Muscle of back (tissue), 11 donors: ENCODE measurements around the gene PPFIA4. TPM values are rescaled to one million over a fixed set of nuclear protein-coding genes. Genes with fewer than 3 reads are reported as not detected.
"Not testable (repeated sequence)": the region's sequence is repeated elsewhere in the genome, so short reads cannot be mapped to it uniquely, and the experiment has no call there.

Source experiments
- DNase-seq, 3 donors: peaks; one replicate each; pipeline versions ENCODE4 v3.0.0 to v3.0.0-alpha.2; 2013
- polyA plus RNA-seq, 10 donors: library from polyadenylated mRNA; unstranded; fragments of 120-200 nt; gene quantifications; one replicate each; pipeline ENCODE4 v1.2.1, GENCODE V29; 2013; ENCODE audit not compliant: insufficient read length in 10 of 10

Gene PPFIA4
- polyA plus RNA-seq, 10 donors, result 19.9 to 68.4 (median 43.9) TPM

GRCh38 chr1:203011582-203011981 is 14.7 kb upstream of the PPFIA4 start:
- no peak for DNase-seq

GRCh38 chr1:203017061-203017460 is 9.2 kb upstream of the PPFIA4 start:
- no peak for DNase-seq

- DNase-seq, result no peak
Measured at GRCh38 chr1:203017692-203018091, 8.6 kb upstream of the PPFIA4 start.

- not testable (repeated sequence) for DNase-seq
Measured at GRCh38 chr1:203022855-203023254, 3.4 kb upstream of the PPFIA4 start.

- no peak for DNase-seq
Measured at GRCh38 chr1:203025686-203026030, 633 bp upstream of the PPFIA4 start.

- peak in 1 of 3 donors; percentile 41 for DNase-seq
Measured at GRCh38 chr1:203026666-203027663, 674 bp downstream of the PPFIA4 start.

GRCh38 chr1:203028067-203028783 is 1.9 kb downstream of the PPFIA4 start:
- DNase-seq, result no peak

- no peak for DNase-seq
Measured at GRCh38 chr1:203028784-203029553, 2.7 kb downstream of the PPFIA4 start.

GRCh38 chr1:203031467-203031866 is 5.2 kb downstream of the PPFIA4 start:
- no peak for DNase-seq

- no peak for DNase-seq
Measured at GRCh38 chr1:203033287-203033686, 7.0 kb downstream of the PPFIA4 start.

GRCh38 chr1:203033917-203034316 is 7.6 kb downstream of the PPFIA4 start:
- DNase-seq, result no peak

GRCh38 chr1:203034422-203035110 is 8.3 kb downstream of the PPFIA4 start:
- no peak for DNase-seq

GRCh38 chr1:203035111-203036000 is 9.1 kb downstream of the PPFIA4 start:
- DNase-seq, result no peak

GRCh38 chr1:203036135-203036534 is 9.8 kb downstream of the PPFIA4 start:
- no peak for DNase-seq

GRCh38 chr1:203036537-203036936 is 10.2 kb downstream of the PPFIA4 start:
- DNase-seq, result no peak

- DNase-seq, result no peak
Measured at GRCh38 chr1:203037509-203038190, 11.4 kb downstream of the PPFIA4 start.

GRCh38 chr1:203038217-203038741 is 12.0 kb downstream of the PPFIA4 start:
- DNase-seq, result peak; percentile 75 to 80 (median 75)

GRCh38 chr1:203038891-203039608 is 12.8 kb downstream of the PPFIA4 start:
- DNase-seq, result peak; percentile 71 to 87 (median 79)
